ENCODE measurements around the gene ZFP36.

Gene ZFP36

GRCh38 chr19:39407660-39408391 is 1.2 kb downstream of the ZFP36 start:
- H3K4me3 ChIP-seq (ENCODE audit: low read depth, low read length) = peak overlapping the region; percentile 98
- no peak for DNase-seq (ENCODE audit: low read depth)
- TF ChIP-seq, protein P1, sequence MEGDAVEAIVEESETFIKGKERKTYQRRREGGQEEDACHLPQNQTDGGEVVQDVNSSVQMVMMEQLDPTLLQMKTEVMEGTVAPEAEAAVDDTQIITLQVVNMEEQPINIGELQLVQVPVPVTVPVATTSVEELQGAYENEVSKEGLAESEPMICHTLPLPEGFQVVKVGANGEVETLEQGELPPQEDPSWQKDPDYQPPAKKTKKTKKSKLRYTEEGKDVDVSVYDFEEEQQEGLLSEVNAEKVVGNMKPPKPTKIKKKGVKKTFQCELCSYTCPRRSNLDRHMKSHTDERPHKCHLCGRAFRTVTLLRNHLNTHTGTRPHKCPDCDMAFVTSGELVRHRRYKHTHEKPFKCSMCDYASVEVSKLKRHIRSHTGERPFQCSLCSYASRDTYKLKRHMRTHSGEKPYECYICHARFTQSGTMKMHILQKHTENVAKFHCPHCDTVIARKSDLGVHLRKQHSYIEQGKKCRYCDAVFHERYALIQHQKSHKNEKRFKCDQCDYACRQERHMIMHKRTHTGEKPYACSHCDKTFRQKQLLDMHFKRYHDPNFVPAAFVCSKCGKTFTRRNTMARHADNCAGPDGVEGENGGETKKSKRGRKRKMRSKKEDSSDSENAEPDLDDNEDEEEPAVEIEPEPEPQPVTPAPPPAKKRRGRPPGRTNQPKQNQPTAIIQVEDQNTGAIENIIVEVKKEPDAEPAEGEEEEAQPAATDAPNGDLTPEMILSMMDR (IDR thresholded peaks at IDR 0.05; ENCODE audit: control insufficient read depth, extremely low read depth, insufficient read depth) = no peak

DNA sequence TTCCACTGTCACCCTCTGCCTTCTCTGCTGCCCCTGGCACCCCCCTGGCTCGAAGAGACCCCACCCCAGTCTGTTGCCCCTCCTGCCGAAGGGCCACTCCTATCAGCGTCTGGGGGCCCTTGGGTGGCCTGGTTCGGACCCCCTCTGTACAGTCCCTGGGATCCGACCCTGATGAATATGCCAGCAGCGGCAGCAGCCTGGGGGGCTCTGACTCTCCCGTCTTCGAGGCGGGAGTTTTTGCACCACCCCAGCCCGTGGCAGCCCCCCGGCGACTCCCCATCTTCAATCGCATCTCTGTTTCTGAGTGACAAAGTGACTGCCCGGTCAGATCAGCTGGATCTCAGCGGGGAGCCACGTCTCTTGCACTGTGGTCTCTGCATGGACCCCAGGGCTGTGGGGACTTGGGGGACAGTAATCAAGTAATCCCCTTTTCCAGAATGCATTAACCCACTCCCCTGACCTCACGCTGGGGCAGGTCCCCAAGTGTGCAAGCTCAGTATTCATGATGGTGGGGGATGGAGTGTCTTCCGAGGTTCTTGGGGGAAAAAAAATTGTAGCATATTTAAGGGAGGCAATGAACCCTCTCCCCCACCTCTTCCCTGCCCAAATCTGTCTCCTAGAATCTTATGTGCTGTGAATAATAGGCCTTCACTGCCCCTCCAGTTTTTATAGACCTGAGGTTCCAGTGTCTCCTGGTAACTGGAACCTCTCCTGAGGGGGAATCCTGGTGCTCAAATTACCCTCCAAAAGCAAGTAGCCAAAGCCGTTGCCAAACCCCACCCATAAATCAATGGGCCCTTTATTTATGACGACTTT is 2.0 kb downstream of the ZFP36 start:
- TF ChIP-seq, protein P1 (IDR thresholded peaks at IDR 0.05; ENCODE audit: control insufficient read depth, extremely low read depth, insufficient read depth) = no peak
- peak overlapping the region; percentile 98 for H3K4me3 ChIP-seq (ENCODE audit: low read depth, low read length)
- no peak for DNase-seq (ENCODE audit: low read depth)

DNA sequence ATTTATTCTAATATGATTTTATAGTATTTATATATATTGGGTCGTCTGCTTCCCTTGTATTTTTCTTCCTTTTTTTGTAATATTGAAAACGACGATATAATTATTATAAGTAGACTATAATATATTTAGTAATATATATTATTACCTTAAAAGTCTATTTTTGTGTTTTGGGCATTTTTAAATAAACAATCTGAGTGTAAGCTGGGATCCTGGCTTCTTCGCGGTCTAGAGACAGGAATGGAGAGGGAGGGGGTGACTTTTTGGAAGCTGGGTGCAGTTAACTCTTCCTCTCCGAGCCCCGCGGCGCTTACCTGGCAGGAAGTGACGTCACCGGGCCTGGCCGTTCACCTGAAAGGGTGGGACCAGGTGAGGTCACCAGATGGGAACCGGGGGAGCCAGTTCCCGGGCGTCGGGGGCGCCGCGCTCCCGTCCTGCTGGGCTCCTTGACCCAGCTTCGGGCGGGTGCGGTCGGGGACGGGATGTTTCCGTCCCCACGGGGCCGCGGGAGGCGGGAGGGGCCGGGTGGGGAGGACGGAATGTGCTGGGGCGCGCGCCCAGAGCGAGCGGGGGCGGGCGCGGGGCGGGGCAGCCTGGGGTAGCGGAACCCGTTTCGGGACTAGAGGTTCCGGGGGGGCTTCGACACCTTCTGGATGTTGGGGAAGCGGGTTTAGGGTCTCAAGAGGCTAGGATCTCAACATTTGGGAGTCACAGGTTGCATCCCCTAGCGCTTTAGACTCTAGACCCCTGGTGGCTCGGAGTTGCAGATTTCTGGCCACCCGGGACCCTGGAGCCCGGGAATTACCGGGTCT is 2.8 kb downstream of the ZFP36 start:
- TF ChIP-seq, protein P1 (IDR thresholded peaks at IDR 0.05; ENCODE audit: control insufficient read depth, extremely low read depth, insufficient read depth) = no peak
- peak overlapping the region; percentile 98 for H3K4me3 ChIP-seq (ENCODE audit: low read depth, low read length)
- DNase-seq (ENCODE audit: low read depth) = peak; percentile 79

DNA sequence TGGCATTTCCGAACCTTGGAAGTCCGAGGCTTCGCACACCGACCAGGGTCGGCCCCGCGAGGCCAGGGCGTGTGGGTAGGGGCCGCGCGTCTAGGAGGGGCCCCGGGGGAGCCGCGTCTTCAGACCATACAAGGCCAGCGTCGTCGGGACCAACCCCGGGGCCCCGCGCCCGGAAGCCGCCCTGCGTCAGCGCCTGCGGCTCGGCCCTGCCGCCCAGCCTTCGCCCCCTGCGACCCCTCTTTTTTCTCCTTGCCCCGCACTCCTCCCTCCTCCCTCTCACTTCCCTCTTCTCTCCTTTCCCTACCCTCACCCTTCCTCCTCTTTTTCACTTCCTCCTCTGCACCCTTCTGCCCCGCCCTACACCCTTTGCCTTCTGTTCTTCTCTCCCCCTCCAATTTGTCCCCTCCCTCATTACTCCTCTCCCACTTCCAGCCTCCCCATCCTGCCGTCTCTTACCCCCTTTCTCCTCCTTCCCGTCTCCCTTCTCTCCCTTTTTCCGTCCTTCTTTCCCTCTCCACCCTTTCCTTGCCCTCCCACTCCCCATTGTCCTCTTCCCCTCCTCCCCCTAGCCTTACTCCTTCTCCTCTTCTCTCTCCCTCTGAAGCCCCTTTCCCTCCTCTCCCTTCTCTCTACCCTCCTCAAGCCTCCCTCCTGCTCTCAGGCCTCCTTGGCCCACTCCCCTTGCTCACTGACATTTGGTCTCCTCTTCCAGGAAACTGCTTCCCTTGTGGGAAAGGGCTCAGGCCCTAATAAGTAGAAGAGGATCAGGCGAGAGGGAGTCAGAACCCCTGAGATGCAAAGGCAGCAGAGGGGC is 3.6 kb downstream of the ZFP36 start:
- TF ChIP-seq, protein P1 (IDR thresholded peaks at IDR 0.05; ENCODE audit: control insufficient read depth, extremely low read depth, insufficient read depth) = no peak
- DNase-seq (ENCODE audit: low read depth) = no peak
- H3K4me3 ChIP-seq (ENCODE audit: low read depth, low read length) = peak overlapping the region; percentile 98

DNA sequence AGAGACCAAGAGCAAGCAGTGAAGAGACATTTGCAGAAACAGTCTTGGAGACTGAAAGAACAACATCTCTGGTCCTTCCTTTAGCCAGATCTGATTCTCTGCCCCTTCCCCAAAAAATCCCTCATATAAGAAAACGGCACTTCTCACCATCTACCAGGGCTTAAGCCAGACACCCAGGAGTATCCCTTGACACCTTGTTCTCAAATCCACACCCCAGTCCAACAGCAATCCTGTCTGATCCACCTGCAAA is 4.1 kb downstream of the ZFP36 start:
- TF ChIP-seq, protein P1 (IDR thresholded peaks at IDR 0.05; ENCODE audit: control insufficient read depth, extremely low read depth, insufficient read depth) = no peak
- H3K4me3 ChIP-seq (ENCODE audit: low read depth, low read length) = no peak overlapping the region
- no peak for DNase-seq (ENCODE audit: low read depth)

GRCh38 chr19:39411081-39411831 is 4.6 kb downstream of the ZFP36 start:
- DNase-seq (ENCODE audit: low read depth) = no peak
- H3K4me3 ChIP-seq (ENCODE audit: low read depth, low read length) = peak overlapping the region; percentile 82
- TF ChIP-seq, protein P1 (IDR thresholded peaks at IDR 0.05; ENCODE audit: control insufficient read depth, extremely low read depth, insufficient read depth) = no peak

Measured in LNCaP clone FGC (cell line).